WTC11 (cell line): ENCODE data around the gene MCEE. TPM values are rescaled to one million over a fixed set of nuclear protein-coding genes. Genes with fewer than 3 reads are reported as not detected.

ENCODE experiments used
- ATAC-seq: fragments of 200-7000 bp; cut with Tn5 transposase; 2 replicates; pipeline ENCODE4 v1.10.0; 2021; ENCODE audit warnings: mild to moderate bottlenecking, moderate library complexity
- CTCF ChIA-PET: fragments of 300-600 bp; sonication (Branson Sonifier 250); formaldehyde crosslinking; loops from one replicate; lab custom pipeline; 2021; ENCODE audit warnings: antibody characterized with exemption; lab: Charles Lee
- POLR2A ChIA-PET: fragments of 350-600 bp; sonication (Branson Sonifier 250); formaldehyde crosslinking; loops from one replicate; lab custom pipeline; 2021; ENCODE audit warnings: antibody characterized with exemption; lab: Charles Lee
- DNase-seq: peaks from one replicate; pipeline ENCODE4 v3.0.0; 2021; ENCODE audit warnings: low spot score
- H3K27ac Mint-ChIP-seq: 2 replicates; pipeline ENCODE4 v1.8.0; 2021; ENCODE audit warnings: mixed read lengths
- H3K27me3 Mint-ChIP-seq: 2 replicates; pipeline ENCODE4 v1.8.0; 2021; ENCODE audit warnings: low read depth, mild to moderate bottlenecking, moderate library complexity, mixed read lengths
- H3K36me3 Mint-ChIP-seq: 2 replicates; pipeline ENCODE4 v1.8.0; 2021; ENCODE audit warnings: mixed read lengths
- H3K4me1 Mint-ChIP-seq: 2 replicates; pipeline ENCODE4 v1.8.0; 2022; ENCODE audit warnings: mixed read lengths
- H3K4me3 Mint-ChIP-seq: 2 replicates; pipeline ENCODE4 v1.8.0; 2021; ENCODE audit warnings: mild to moderate bottlenecking, moderate library complexity, mixed read lengths
- H3K9me3 Mint-ChIP-seq: 2 replicates; pipeline ENCODE4 v1.8.0; 2021; ENCODE audit warnings: mixed read lengths
- AFF4 ChIP-seq: sonication (generic); formaldehyde crosslinking; IDR thresholded peaks from 2 replicates; pipeline ENCODE4 v1.8.1; 2023; ENCODE audit warnings: mild to moderate bottlenecking, missing genetic modification reagents, borderline replicate concordance
- ATF2 ChIP-seq: sonication (generic); formaldehyde crosslinking; IDR thresholded peaks from 2 replicates; pipeline ENCODE4 v1.8.1; 2022; ENCODE audit warnings: low read depth, missing genetic modification reagents, borderline replicate concordance
- EMX1 ChIP-seq: fragments of 250-450 bp; sonication (Bioruptor Pico); IDR thresholded peaks from 2 replicates; pipeline ENCODE4 v1.8.0; 2021; ENCODE audit warnings: mild to moderate bottlenecking
- FOXK1 ChIP-seq: sonication (generic); formaldehyde crosslinking; IDR thresholded peaks from 2 replicates; pipeline ENCODE4 v1.8.0; 2022; ENCODE audit warnings: mild to moderate bottlenecking, moderate library complexity, missing genetic modification reagents
- GABPB1 ChIP-seq: sonication (generic); formaldehyde crosslinking; IDR thresholded peaks from 2 replicates; pipeline ENCODE4 v1.8.1; 2023; ENCODE audit warnings: mild to moderate bottlenecking, missing genetic modification reagents
- GRHL2 ChIP-seq: fragments of 250-450 bp; sonication (Bioruptor Pico); IDR thresholded peaks from 2 replicates; pipeline ENCODE4 v1.8.0; 2022; ENCODE audit warnings: mild to moderate bottlenecking, moderate library complexity; ENCODE audit not compliant: insufficient replicate concordance, severe bottlenecking
- JAZF1 ChIP-seq: fragments of 250-450 bp; sonication (Bioruptor Pico); IDR thresholded peaks from 2 replicates; pipeline ENCODE4 v1.9.0; 2021; ENCODE audit warnings: moderate library complexity, mild to moderate bottlenecking, inconsistent platforms
- MAX ChIP-seq: sonication (generic); formaldehyde crosslinking; IDR thresholded peaks from 2 replicates; pipeline ENCODE4 v1.8.0; 2022; ENCODE audit warnings: mild to moderate bottlenecking, missing genetic modification reagents
- MXD4 ChIP-seq: fragments of 250-450 bp; sonication (Bioruptor Pico); IDR thresholded peaks from 2 replicates; pipeline ENCODE4 v1.8.0; 2021; ENCODE audit warnings: mild to moderate bottlenecking, moderate library complexity, borderline replicate concordance
- NR3C1 ChIP-seq: sonication (generic); formaldehyde crosslinking; conservative IDR thresholded peaks from 2 replicates; pipeline ENCODE4 v1.8.1; 2023; ENCODE audit warnings: low read depth, mild to moderate bottlenecking, missing genetic modification reagents
- OVOL2 ChIP-seq: fragments of 250-450 bp; sonication (Bioruptor Pico); IDR thresholded peaks from 2 replicates; pipeline ENCODE4 v1.9.0; 2021; ENCODE audit warnings: mild to moderate bottlenecking, borderline replicate concordance
- PRRX2 ChIP-seq: fragments of 250-450 bp; sonication (Bioruptor Pico); IDR thresholded peaks from 2 replicates; pipeline ENCODE4 v1.8.0; 2021; ENCODE audit warnings: mild to moderate bottlenecking
- RELA ChIP-seq: sonication (generic); formaldehyde crosslinking; IDR thresholded peaks from 2 replicates; pipeline ENCODE4 v1.8.1; 2022; ENCODE audit warnings: missing genetic modification reagents, mild to moderate bottlenecking, borderline replicate concordance
- RORB ChIP-seq: fragments of 250-450 bp; sonication (Bioruptor Pico); IDR thresholded peaks from 2 replicates; pipeline ENCODE4 v1.9.0; 2021; ENCODE audit warnings: mild to moderate bottlenecking
- TP53 ChIP-seq: sonication (generic); formaldehyde crosslinking; IDR thresholded peaks from 2 replicates; pipeline ENCODE4 v1.8.1; 2023; ENCODE audit warnings: mild to moderate bottlenecking, missing genetic modification reagents
- ZNF263 ChIP-seq: sonication (generic); formaldehyde crosslinking; IDR thresholded peaks from 2 replicates; pipeline ENCODE4 v1.8.1; 2022; ENCODE audit warnings: low read depth, mild to moderate bottlenecking, moderate library complexity, missing genetic modification reagents
- ZNF425 ChIP-seq: fragments of 250-450 bp; sonication (Bioruptor Pico); conservative IDR thresholded peaks from 2 replicates; pipeline ENCODE4 v1.9.0; 2021; ENCODE audit warnings: mild to moderate bottlenecking
- total RNA-seq: library from RNA; stranded (reverse); gene quantifications from 3 replicates; pipeline ENCODE4 v1.2.3, GENCODE V29; 2021
- TF ChIP-seq, protein P1 (sequence below): sonication (generic); formaldehyde crosslinking; IDR thresholded peaks from 2 replicates; pipeline ENCODE4 v1.8.0; 2022; ENCODE audit warnings: mild to moderate bottlenecking, missing genetic modification reagents
- TF ChIP-seq, protein P2 (sequence below): sonication (generic); formaldehyde crosslinking; IDR thresholded peaks from 2 replicates; pipeline ENCODE4 v1.8.1; 2023; ENCODE audit warnings: mild to moderate bottlenecking, missing genetic modification reagents, moderate library complexity
- TF ChIP-seq, protein P3 (sequence below): sonication (generic); formaldehyde crosslinking; conservative IDR thresholded peaks from 2 replicates; pipeline ENCODE4 v1.8.1; 2022; ENCODE audit warnings: mild to moderate bottlenecking, missing genetic modification reagents

Gene MCEE
- total RNA-seq, 1 experiment from 2014 or later, result 18.7 TPM

DNA sequence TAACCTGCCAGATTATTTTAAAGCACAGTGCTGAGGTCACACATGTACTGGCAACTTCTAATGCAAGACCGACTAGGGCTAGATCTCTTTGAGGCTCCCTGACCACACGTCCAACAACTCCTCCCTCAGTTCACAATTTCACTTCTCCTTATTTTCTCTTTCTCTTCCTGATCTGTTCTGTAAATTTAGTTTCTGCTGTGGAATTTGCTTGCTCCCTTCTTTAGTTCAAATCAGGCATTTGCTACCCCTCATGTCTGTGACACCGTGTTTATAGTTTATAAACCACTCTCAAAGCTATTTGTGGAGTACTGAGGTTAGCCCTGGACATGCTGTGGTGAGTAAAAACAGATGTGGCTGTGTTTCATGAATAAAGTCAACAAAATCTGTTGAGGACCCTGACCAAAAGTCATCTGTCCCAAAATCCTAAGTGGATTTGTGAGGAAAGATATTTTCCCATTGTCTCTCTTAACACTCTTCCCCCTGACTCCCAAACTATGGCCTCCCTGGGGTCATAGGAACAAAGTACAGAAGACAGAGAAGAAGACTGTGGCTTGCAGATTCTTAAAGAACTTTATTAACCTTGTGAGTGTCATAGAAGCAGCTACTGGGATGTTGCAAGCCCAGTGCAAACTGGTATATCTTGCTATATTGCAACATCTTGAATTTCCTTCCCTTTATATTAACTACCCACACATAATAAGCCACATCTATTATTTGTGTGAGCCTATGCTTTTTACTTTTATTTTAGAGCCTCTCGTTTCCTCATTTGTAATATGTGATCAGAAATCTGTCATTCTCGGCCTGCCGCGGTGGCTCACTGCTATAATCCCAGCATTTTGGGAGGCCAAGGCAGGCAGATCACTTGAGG is 65.0 kb downstream of the MCEE start (continued):
- TF ChIP-seq, protein P1, sequence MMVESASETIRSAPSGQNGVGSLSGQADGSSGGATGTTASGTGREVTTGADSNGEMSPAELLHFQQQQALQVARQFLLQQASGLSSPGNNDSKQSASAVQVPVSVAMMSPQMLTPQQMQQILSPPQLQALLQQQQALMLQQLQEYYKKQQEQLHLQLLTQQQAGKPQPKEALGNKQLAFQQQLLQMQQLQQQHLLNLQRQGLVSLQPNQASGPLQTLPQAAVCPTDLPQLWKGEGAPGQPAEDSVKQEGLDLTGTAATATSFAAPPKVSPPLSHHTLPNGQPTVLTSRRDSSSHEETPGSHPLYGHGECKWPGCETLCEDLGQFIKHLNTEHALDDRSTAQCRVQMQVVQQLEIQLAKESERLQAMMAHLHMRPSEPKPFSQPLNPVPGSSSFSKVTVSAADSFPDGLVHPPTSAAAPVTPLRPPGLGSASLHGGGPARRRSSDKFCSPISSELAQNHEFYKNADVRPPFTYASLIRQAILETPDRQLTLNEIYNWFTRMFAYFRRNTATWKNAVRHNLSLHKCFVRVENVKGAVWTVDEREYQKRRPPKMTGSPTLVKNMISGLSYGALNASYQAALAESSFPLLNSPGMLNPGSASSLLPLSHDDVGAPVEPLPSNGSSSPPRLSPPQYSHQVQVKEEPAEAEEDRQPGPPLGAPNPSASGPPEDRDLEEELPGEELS, result no peak
- no peak for TF ChIP-seq OVOL2
- TF ChIP-seq MAX (CRISPR knock-in tag), result no peak
- no peak for TF ChIP-seq FOXK1 (CRISPR knock-in tag)

GRCh38 chr2:71064110-71064611 is 65.9 kb downstream of the MCEE start:
- peaks cover 6% of the 10 kb centered on the region for H3K4me1 Mint-ChIP-seq
- no peak overlapping the region for H3K4me3 Mint-ChIP-seq
- no peak overlapping the region for H3K27ac Mint-ChIP-seq
- POLR2A ChIA-PET, result no interaction called here
- no peaks in the 10 kb centered on the region for H3K9me3 Mint-ChIP-seq
- no peaks in the 10 kb centered on the region for H3K36me3 Mint-ChIP-seq
- CTCF ChIA-PET, result no interaction called here
- ATAC-seq (no peak), DNase-seq (no peak)
- TF ChIP-seq RORB (CRISPR knock-in tag) (no peak), ZNF425 (CRISPR knock-in tag) (no peak), RELA (CRISPR knock-in tag) (no peak), EMX1 (no peak), ZNF263 (CRISPR knock-in tag) (no peak), PRRX2 (no peak), ATF2 (no peak), JAZF1 (no peak), GABPB1 (CRISPR knock-in tag) (no peak), MXD4 (no peak), TP53 (CRISPR knock-in tag) (no peak), AFF4 (CRISPR knock-in tag) (no peak), GRHL2 (CRISPR knock-in tag) (no peak), OVOL2 (no peak), NR3C1 (no peak)
- TF ChIP-seq, protein P2, sequence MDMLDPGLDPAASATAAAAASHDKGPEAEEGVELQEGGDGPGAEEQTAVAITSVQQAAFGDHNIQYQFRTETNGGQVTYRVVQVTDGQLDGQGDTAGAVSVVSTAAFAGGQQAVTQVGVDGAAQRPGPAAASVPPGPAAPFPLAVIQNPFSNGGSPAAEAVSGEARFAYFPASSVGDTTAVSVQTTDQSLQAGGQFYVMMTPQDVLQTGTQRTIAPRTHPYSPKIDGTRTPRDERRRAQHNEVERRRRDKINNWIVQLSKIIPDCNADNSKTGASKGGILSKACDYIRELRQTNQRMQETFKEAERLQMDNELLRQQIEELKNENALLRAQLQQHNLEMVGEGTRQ (CRISPR knock-in tag), result no peak
- TF ChIP-seq, protein P3, sequence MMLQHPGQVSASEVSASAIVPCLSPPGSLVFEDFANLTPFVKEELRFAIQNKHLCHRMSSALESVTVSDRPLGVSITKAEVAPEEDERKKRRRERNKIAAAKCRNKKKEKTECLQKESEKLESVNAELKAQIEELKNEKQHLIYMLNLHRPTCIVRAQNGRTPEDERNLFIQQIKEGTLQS, result no peak
- peaks cover 14% of the 10 kb centered on the region for H3K27me3 Mint-ChIP-seq
